NCI-H2171 treated with DMSO at 0.1 percent for 48 hours (cell line): ENCODE measurements around the gene BAZ1A.

ENCODE experiments used
- DNase-seq: peaks from one replicate; lab custom pipeline; 2025; lab: John Stamatoyannopoulos, UW

The BAZ1A gene

GRCh38 chr14:34875031-34875922 lies at the start of gene BAZ1A:
Gene BAZ1A, minus strand, starts transcription at chr14:34875360. Its CDS starts 756 bp downstream, at chr14:34874604.
- DNase-seq, result peak; percentile 99

GRCh38 chr14:34920339-34920738 lies 45.2 kb upstream of the BAZ1A start:
- no peak for DNase-seq

GRCh38 chr14:34913619-34914018 lies 38.5 kb upstream of the BAZ1A start:
- no peak for DNase-seq

- DNase-seq, result no peak
Observed at GRCh38 chr14:34912966-34913365, 37.8 kb upstream of the BAZ1A start.

- no peak for DNase-seq
Observed at GRCh38 chr14:34912182-34912581, 37.0 kb upstream of the BAZ1A start.

GRCh38 chr14:34911209-34912150 lies 36.3 kb upstream of the BAZ1A start:
- DNase-seq, result no peak

GRCh38 chr14:34906287-34906686 lies 31.1 kb upstream of the BAZ1A start:
- DNase-seq, result no peak

GRCh38 chr14:34895277-34895676 lies 20.1 kb upstream of the BAZ1A start:
- no peak for DNase-seq

GRCh38 chr14:34890937-34891336 lies 15.8 kb upstream of the BAZ1A start:
- no peak for DNase-seq

GRCh38 chr14:34888186-34888585 lies 13.0 kb upstream of the BAZ1A start:
- DNase-seq, result no peak

GRCh38 chr14:34883954-34884353 lies 8.8 kb upstream of the BAZ1A start:
- DNase-seq, result no peak

GRCh38 chr14:34874386-34875030 lies 652 bp downstream of the BAZ1A start:
- DNase-seq, result peak; percentile 65

- peak; percentile 98 for DNase-seq
Observed at GRCh38 chr14:34873589-34874385, 1.4 kb downstream of the BAZ1A start.

- peak; percentile 98 for DNase-seq
Observed at GRCh38 chr14:34872822-34873588, 2.2 kb downstream of the BAZ1A start.

- DNase-seq, result no peak
Observed at GRCh38 chr14:34867199-34867598, 8.0 kb downstream of the BAZ1A start.

- DNase-seq, result no peak
Observed at GRCh38 chr14:34865889-34866574, 9.1 kb downstream of the BAZ1A start.

- DNase-seq, result no peak
Observed at GRCh38 chr14:34863844-34864243, 11.3 kb downstream of the BAZ1A start.

- DNase-seq, result no peak
Observed at GRCh38 chr14:34858765-34859164, 16.4 kb downstream of the BAZ1A start.

- DNase-seq, result no peak
Observed at GRCh38 chr14:34857689-34858449, 17.3 kb downstream of the BAZ1A start.
